BJ (cell line): ENCODE measurements around the gene CACNA1A. TPM values are rescaled to one million over a fixed set of nuclear protein-coding genes. Genes with fewer than 3 reads are reported as not detected.
"Not testable (repeated sequence)": the region's sequence is repeated elsewhere in the genome, so short reads cannot be mapped to it uniquely, and the experiment has no call there.

Source experiments
- CTCF ChIA-PET: fragments of 350-600 bp; formaldehyde crosslinking; extraction: SDS; loops from one replicate; lab custom pipeline; 2021; ENCODE audit warnings: antibody characterized with exemption, inconsistent platforms; lab: Yijun Ruan, JAX
- POLR2A ChIA-PET: fragments of 300-600 bp; sonication (Branson Sonifier 250); formaldehyde crosslinking; extraction: SDS; loops from one replicate; lab custom pipeline; 2021; ENCODE audit warnings: antibody characterized with exemption; lab: Charles Lee
- DNase-seq: peaks from one replicate; pipeline ENCODE4 v3.0.0-alpha.2; 2011; ENCODE audit warnings: low read depth
- H3K27me3 ChIP-seq: 2 replicates; pipeline ENCODE4 v1.6.0; 2011; ENCODE audit warnings: low read length; ENCODE audit not compliant: control insufficient read depth, insufficient read depth
- H3K36me3 ChIP-seq: 2 replicates; pipeline ENCODE4 v1.5.1; 2011; ENCODE audit warnings: low read length; ENCODE audit not compliant: control insufficient read depth, insufficient read depth
- H3K4me3 ChIP-seq: 2 replicates; pipeline ENCODE4 v1.5.1; 2011; ENCODE audit warnings: low read depth, mild to moderate bottlenecking, control low read depth, low read length
- CTCF ChIP-seq: IDR thresholded peaks from 2 replicates; pipeline ENCODE4 v1.5.1; 2011; ENCODE audit warnings: low read depth, mild to moderate bottlenecking, control low read depth, inconsistent platforms, low read length, moderate library complexity; ENCODE audit not compliant: insufficient read depth
- polyA plus RNA-seq: library from polyadenylated mRNA; depleted of rRNA; stranded (reverse); fragments of >200 nt; gene quantifications from 2 replicates; pipeline ENCODE4 v1.2.3, GENCODE V29; 2011

CACNA1A gene
- polyA plus RNA-seq, 1 experiment: 2.9 TPM

GRCh38 chr19:13262450-13262849 lies 243.8 kb downstream of the CACNA1A start:
- H3K27me3 ChIP-seq: no peaks in the 10 kb centered on the region
- peak; percentile 6 for DNase-seq
- peak; percentile 52 for TF ChIP-seq CTCF
- ChIA-PET POLR2A (no interaction called here), CTCF (interaction anchor here (0.6 to 6.4 kb wide), 19 partner anchors 9 to 486 kb away, joined by 3 to 60 read pairs (median 5); partner anchors contain the start of gene DAND5)
- H3K36me3 ChIP-seq: no peaks in the 10 kb centered on the region
- H3K4me3 ChIP-seq: no peak overlapping the region

GRCh38 chr19:13260883-13261653 lies 245.2 kb downstream of the CACNA1A start:
- CTCF ChIA-PET: interaction anchor here (0.7 to 6.4 kb wide), 14 partner anchors 8 to 328 kb away, joined by 3 to 60 read pairs (median 3); partner anchors contain the start of genes IER2 and STX10
- DNase-seq: peak; percentile 73
- POLR2A ChIA-PET: interaction anchor here (0.5 kb wide), 1 partner anchor 46 kb away, joined by 3 read pairs; no protein-coding TSS in a partner anchor

GRCh38 chr19:13256918-13257317 lies 249.4 kb downstream of the CACNA1A start:
- DNase-seq: no peak
- ChIA-PET POLR2A (no interaction called here), CTCF (interaction anchor here (0.9 kb wide), 1 partner anchor 16 kb away, joined by 4 read pairs; no protein-coding TSS in a partner anchor)
- Histone ChIP-seq H3K27me3 (peaks cover 1% of the 10 kb centered on the region), H3K36me3 (no peaks in the 10 kb centered on the region), H3K4me3 (no peak overlapping the region)
- no peak for TF ChIP-seq CTCF

More at GRCh38 chr19:13260883-13261653, 245.2 kb downstream of the CACNA1A start:
- peaks cover 1% of the 10 kb centered on the region; the same call in 1 of the 2 replicates for H3K27me3 ChIP-seq
- no peak overlapping the region for H3K4me3 ChIP-seq
- no peaks in the 10 kb centered on the region for H3K36me3 ChIP-seq
- no peak for TF ChIP-seq CTCF

- ChIA-PET POLR2A (interaction anchor here (0.6 kb wide), 1 partner anchor 101 kb away, joined by 3 read pairs; no protein-coding TSS in a partner anchor), CTCF (interaction anchor here (0.9 kb wide), 1 partner anchor 16 kb away, joined by 4 read pairs; no protein-coding TSS in a partner anchor)
- H3K36me3 ChIP-seq, H3K4me3 ChIP-seq, H3K27me3 ChIP-seq, DNase-seq: not testable (repeated sequence)
These were observed 249.9 kb downstream of the CACNA1A start for GRCh38 chr19:13256398-13256797.

GRCh38 chr19:13255719-13256059 lies 250.6 kb downstream of the CACNA1A start:
- no peak overlapping the region for H3K4me3 ChIP-seq
- no peak for TF ChIP-seq CTCF
- POLR2A ChIA-PET: interaction anchor here (0.6 kb wide), 1 partner anchor 100 kb away, joined by 3 read pairs; no protein-coding TSS in a partner anchor
- CTCF ChIA-PET: no interaction called here
- peaks cover 1% of the 10 kb centered on the region for H3K27me3 ChIP-seq
- H3K36me3 ChIP-seq: no peaks in the 10 kb centered on the region
- no peak for DNase-seq
